Astrocyte of the cerebellum (primary cell): ENCODE results near the gene THRSP.
"Not testable (repeated sequence)": the region's sequence is repeated elsewhere in the genome, so short reads cannot be mapped to it uniquely, and the experiment has no call there.

Experiments used
- DNase-seq: peaks from one replicate; pipeline ENCODE4 v3.0.0-alpha.2; 2011; ENCODE audit warnings: low read depth
- H3K4me3 ChIP-seq: 2 replicates; pipeline ENCODE4 v1.5.1; 2011; ENCODE audit warnings: mild to moderate bottlenecking, low read depth, low read length, moderate library complexity
- CTCF ChIP-seq: IDR thresholded peaks from 2 replicates; pipeline ENCODE4 v1.5.1; 2012; ENCODE audit warnings: low read length, low read depth, moderate library complexity, mild to moderate bottlenecking; ENCODE audit errors: missing control alignments
- in situ Hi-C: cut with HindIII; loops from 2 replicates; pipeline ENCODE4 v1.10.0; 2017; ENCODE audit warnings: low sequenced_read_pairs

The THRSP gene

GRCh38 chr11:78056093-78056492 lies 7.6 kb upstream of the THRSP start:
- in situ Hi-C loops: no loop called here
- no peak for TF ChIP-seq CTCF
- no peak for DNase-seq
- H3K4me3 ChIP-seq: no peak overlapping the region

- in situ Hi-C loops: no loop called here
- TF ChIP-seq CTCF: no peak
Measured at GRCh38 chr11:78057462-78058055, 6.1 kb upstream of the THRSP start.

GRCh38 chr11:78059749-78060328 lies 3.8 kb upstream of the THRSP start:
- in situ Hi-C loops, DNase-seq, H3K4me3 ChIP-seq: not testable (repeated sequence)

More at GRCh38 chr11:78057462-78058055, 6.1 kb upstream of the THRSP start:
- no peak overlapping the region for H3K4me3 ChIP-seq
- no peak for DNase-seq

GRCh38 chr11:78060533-78060932 lies 3.1 kb upstream of the THRSP start:
- no peak overlapping the region for H3K4me3 ChIP-seq
- in situ Hi-C loops: no loop called here
- DNase-seq: no peak
- TF ChIP-seq CTCF: no peak

- no peak for TF ChIP-seq CTCF
- H3K4me3 ChIP-seq: no peak overlapping the region
- no peak for DNase-seq
- in situ Hi-C loops: no loop called here
Measured at GRCh38 chr11:78061088-78061920, 2.4 kb upstream of the THRSP start.

GRCh38 chr11:78061921-78062311 lies 1.7 kb upstream of the THRSP start:
- H3K4me3 ChIP-seq: no peak overlapping the region
- in situ Hi-C loops: no loop called here
- no peak for DNase-seq
- no peak for TF ChIP-seq CTCF

GRCh38 chr11:78062671-78063070 lies 990 bp upstream of the THRSP start:
- DNase-seq: no peak
- in situ Hi-C loops: no loop called here
- H3K4me3 ChIP-seq: no peak overlapping the region
- no peak for TF ChIP-seq CTCF
